Measurements from ENCODE around the gene TMEM219.
"Not testable (repeated sequence)": the region's sequence is repeated elsewhere in the genome, so short reads cannot be mapped to it uniquely, and the experiment has no call there.

Gene TMEM219

GRCh38 chr16:30011714-30012504 lies 50.0 kb downstream of the TMEM219 start:
- DNase-seq (ENCODE audit: low spot score): no peak

GRCh38 chr16:30012598-30012997 lies 50.7 kb downstream of the TMEM219 start:
- not testable (repeated sequence) for DNase-seq (ENCODE audit: low spot score)

- not testable (repeated sequence) for DNase-seq (ENCODE audit: low spot score)
Measured at GRCh38 chr16:30015450-30015849, 53.6 kb downstream of the TMEM219 start.

- DNase-seq (ENCODE audit: low spot score): no peak
Measured at GRCh38 chr16:30016555-30017276, 54.8 kb downstream of the TMEM219 start.

- DNase-seq (ENCODE audit: low spot score): no peak
Measured at GRCh38 chr16:30017277-30017656, 55.4 kb downstream of the TMEM219 start.

GRCh38 chr16:30017937-30018336 lies 56.1 kb downstream of the TMEM219 start:
- not testable (repeated sequence) for DNase-seq (ENCODE audit: low spot score)

GRCh38 chr16:30018731-30019158 lies 56.9 kb downstream of the TMEM219 start:
- DNase-seq (ENCODE audit: low spot score): no peak

Measured in AG20443 (cell line).